Right lung (tissue), 5 donors: ENCODE results near the gene BHMT. TPM values are rescaled to one million over a fixed set of nuclear protein-coding genes. Genes with fewer than 3 reads are reported as not detected.
"Not testable (repeated sequence)": the region's sequence is repeated elsewhere in the genome, so short reads cannot be mapped to it uniquely, and the experiment has no call there.

Experiments used
- DNase-seq, 2 donors: peaks; one replicate each; pipeline ENCODE4 v3.0.0-alpha.2; 2013
- polyA plus RNA-seq, 5 donors: library from polyadenylated mRNA; unstranded; fragments of 120-200 nt; gene quantifications; one replicate each; pipeline versions ENCODE4 v1.2.1 to v1.2.3, GENCODE V29; 2013; ENCODE audit warnings: inconsistent platforms in 1 of 5, low replicate concordance in 1 of 5; ENCODE audit not compliant: insufficient read length in 5 of 5, insufficient read depth in 1 of 5

BHMT gene
- polyA plus RNA-seq, 5 donors, result 0.26 to 1.3 (median 0.33) TPM

DNA sequence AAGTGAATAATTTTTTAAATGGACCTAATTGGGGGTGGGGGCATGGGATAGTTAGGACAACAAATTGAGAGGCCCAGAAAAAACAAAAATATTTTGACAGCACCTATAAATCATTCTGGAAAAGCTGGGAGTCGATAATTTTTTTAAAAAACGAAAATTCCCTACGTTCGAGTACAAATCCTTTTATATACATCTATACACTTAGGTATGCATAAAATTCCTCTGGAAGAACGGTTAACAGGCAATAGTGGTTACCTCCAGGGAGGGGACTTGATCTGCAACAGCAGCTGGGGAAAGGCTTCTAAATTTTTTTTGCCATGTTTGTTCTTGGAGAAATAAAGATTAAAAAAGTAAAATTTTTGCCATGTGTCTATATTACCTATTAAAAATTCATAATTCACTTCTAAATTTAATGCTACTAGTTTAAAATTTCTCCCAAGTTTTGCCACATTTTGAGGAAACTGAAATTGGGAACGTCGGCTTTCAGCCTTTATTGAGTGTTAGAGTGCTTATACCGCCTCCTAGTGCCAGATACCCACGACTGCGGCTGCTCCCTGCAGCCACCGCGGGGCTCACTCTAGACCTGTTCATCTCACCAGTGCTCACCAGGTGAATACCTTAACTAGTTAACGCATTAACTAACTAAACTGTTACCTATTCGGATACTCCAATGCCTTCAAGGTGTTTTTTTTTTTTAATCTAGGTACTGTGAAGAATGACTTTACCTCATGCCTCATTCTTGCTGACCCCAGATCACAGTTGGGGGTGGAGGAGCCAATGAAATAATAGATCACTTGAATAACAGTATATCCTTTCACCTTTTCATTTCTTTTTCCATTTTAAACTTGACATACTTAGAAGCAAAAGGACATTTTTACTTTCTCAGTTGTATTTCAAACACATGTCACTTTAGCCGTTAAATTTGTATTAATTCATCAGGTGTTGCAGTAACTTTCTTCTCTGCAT, 1.8 kb upstream of the BHMT start:
- DNase-seq, result no peak

DNA sequence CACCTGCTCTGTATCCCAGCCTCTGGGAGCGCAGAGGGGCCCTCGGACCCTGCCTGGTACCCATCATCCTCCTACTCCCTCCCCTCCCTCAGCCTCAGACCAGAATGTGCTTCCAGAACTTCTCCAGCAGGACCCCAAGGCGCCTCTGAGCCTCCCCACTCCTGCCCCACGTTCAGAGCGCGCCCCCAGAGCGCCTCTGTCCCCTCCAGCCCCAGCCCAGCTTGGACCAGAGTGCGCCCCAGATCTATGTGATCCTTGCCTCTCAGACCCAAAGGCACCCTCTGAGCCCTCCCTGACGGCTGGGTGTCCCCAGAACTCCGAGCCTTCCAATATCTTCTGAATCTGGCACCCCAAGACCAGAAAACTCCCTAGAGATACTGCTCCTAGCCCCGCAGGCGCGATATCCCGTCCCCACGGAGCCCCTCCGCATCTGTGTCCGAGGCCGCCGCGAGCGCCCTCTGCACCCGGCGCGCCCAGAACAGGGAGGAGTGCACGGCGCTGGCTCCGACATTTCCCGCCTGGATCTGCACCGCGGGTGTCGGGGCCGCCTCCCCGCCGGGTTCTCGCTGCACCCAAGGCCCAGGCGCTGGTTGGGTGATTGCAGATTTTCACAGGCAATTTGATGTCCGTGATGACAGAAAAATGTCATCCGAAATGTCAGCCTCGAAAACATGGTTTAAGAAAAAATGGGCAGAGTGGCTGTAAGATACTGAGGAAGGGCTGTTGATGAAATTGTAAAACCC, 522 bp downstream of the BHMT start:
- DNase-seq, result no peak

DNA sequence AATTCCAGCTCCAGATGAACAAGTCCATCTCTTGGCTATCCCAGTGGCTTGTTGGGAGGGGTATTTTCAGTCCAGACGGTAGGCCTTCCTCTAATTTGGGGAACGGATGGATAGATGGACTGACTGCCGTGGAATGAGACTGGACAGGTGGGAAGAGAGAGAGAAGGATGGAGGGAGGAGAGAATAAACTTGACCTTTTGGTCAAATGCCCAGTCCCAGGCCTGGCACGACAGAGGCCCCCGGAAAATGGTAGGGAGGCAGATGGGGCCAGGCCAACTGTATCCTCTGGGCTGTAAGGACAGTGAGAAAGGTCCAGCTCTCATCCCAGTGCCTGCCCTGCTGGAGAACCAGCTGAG, 1.1 kb downstream of the BHMT start:
- no peak for DNase-seq

DNA sequence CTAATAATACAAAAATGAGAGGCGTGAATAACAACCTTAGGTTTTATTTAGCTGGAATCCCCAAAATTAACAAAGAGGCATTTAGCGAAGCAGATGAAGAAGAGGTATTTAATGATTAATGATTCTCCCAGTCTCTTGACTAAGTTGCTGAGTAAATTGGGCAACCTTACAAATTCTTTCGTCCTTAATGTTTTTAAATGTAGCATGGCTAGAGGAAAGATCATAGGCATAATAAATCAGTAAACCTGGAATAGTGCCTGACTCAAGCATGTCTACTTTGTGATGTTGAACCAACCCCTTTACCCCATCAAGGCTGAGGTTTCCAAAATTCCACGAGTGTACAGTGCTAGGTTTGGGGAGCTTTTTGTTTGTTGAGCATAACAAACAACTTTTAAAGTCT, 7.9 kb downstream of the BHMT start:
- DNase-seq, result no peak

DNA sequence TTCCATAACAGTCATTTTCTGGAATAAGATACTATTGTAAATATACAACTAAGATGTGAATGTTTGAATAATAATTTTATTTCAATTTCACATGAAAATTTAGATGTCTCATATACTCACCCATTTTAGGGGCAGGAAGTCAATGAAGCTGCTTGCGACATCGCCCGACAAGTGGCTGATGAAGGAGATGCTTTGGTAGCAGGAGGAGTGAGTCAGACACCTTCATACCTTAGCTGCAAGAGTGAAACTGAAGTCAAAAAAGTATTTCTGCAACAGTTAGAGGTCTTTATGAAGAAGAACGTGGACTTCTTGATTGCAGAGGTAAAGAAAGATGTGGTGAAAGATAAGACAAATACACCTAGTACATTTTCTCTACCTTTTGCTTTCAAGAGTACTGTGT, 8.6 kb downstream of the BHMT start:
- DNase-seq, result no peak

DNA sequence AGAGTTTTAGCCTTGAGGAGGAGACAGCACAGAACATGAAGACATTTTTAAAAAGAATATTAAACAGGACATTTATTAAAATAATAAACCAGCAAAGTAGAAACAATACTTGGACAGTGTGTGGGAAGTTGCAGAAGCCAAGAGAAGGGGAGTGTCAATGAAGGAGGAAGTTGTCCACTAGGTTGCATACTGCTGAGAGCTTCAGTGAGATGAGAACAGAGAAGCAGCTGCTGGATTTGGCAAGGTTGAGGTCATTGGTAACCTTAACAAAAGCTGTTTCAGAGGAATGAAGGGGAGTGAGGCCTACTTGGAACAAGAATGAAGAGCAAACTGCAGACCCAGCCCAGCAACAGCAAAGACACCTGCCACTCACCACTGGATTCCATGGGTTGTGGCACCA, 11.4 kb downstream of the BHMT start:
- DNase-seq, result no peak

DNA sequence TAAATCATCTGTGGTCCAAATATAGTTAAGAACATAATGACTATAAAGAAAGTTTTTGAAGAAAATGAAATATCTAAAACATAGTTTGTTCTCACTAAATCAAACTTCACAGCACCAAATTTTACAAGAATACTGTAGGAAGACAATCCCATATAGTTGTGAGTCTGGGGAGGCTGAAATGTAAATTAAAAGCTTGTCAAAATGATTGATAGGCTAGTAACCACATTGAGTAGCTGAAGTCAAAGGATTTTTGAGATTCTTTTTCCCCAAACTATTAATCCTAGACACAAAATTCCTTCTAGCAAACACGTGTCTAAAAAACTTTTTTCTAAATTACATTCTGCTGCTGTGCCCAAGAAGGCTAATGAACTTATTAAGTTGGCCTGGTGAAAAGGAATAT, 13.0 kb downstream of the BHMT start:
- DNase-seq, result no peak

DNA sequence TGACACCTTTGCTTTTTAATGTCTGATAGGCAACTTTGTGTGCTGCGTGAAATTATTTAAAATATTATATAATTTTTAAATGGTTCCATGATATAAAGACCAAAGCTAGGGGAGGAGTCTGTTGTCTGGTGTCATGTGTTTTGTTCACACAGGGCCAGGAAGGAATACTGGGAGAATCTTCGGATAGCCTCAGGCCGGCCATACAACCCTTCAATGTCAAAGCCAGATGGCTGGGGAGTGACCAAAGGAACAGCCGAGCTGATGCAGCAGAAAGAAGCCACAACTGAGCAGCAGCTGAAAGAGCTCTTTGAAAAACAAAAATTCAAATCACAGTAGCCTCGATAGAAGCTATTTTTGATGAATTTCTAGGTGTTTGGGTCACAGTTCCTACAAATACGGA, 19.2 kb downstream of the BHMT start:
- no peak for DNase-seq

DNA sequence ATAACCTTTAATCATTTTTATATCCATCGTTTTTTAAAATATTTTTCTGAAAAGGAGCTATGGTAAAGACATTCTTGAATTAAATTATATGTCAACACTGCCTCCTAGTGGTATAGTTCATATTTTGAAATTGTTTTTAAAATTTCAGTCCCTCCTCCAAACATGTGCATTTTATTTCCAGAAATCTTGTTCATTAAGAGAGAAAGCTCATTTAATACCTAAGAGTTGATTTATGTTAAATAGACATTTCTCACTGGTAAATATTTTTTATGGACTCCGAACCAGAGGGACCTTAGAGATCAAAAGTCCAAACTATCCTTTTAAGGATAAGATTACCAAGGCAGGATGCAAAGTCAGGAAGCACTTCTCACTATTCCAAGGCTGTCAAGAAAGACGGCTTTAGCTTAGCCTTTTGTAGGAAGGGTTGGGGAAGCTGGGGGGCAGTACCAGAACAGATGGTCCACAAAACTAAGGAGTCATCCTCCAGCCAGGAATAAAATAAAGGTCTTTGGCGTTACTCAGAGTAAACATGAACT, 21.6 kb downstream of the BHMT start:
- peak; percentile 23 to 35 for DNase-seq

DNA sequence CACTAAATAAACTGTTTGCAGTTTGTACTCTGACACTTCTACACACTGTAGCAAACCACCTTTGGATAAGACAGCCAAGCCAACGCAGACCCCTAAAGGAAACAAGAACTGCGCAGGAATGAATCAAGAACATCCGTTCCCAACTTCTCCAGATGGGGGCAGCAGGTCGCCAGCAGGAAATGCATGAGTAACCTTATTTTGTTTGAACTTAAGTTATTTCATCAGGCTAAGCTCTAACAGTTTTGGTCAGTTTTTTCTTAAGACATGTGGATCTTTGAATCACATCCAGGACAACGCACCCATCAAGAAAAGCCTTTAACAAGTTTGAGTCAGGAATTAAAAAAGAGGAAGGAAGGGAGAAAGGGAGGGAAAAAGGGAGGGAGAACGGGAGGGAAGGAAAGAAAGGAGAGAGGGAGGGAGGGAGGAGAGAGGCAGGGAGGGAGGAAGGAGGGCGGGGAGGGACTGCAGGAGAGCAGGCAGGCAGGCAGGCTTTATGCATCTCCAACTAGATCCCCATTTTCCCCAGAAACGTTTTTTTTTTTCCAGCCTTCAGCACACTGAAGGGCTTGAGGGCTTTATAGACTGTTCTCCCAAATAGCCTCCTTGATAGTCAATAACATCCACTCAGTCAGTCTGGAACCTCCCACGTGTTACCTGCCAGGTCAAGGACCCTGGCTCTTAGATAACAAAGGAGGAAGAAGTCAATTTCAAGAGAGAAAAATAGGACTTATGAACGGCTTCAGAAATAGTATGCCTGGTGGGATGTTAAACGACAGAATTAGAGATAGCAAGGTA, 22.2 kb downstream of the BHMT start:
- DNase-seq, result peak; percentile 60 to 72

DNA sequence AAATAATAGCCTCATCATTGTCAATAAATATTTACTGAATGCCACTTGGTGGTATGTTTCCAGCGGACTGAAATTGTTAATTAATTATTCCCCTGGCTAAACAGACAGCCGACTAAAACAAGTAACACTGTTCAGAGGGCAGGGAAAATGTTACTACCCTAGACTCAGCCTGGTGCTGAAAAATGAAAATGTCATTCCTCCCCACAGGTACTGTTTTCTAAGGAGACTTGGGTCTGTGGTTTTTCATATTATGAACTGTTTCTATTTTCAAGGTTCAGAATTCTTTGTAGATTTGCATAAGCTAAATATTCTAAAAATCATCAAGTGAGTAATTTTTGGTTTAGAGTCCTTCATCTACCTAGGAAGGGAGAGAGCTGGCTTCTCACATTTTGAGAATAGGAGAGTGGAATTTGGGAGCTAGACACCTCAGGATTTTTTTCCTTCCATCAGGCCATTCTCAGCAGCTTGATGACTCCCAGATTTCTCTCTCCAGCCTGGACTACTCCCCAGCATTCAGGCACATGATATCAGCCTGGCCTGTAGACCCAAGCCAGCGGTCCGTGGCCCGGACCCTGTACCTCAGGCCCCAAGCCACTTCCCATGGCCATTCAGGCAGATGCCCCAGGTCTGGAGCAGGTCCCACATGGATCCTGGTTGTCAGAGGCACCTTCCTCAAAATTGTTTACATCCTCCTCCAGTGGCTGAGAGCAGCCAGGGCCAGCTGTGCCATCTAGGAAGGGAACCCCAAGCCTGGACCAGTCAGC, 24.4 kb downstream of the BHMT start:
- DNase-seq, result no peak

DNA sequence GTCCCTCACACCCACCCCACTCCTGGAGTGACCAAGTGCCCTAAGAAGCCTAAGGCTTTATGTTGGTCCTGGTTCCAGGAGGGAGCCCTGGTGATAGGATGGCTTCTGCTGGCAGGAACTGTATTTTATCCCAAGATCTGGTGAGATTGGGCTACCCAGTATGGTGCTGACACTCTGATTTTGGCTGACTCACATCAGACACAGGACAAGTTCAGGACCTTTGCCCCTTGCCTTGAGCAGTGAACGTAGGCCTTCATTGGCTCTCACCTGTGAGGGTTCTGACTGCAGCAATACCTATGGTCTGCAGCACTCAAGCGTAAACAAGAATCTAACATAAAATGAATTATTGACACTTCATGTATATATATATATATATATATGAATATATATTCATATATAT, 25.0 kb downstream of the BHMT start:
- no peak for DNase-seq

DNA sequence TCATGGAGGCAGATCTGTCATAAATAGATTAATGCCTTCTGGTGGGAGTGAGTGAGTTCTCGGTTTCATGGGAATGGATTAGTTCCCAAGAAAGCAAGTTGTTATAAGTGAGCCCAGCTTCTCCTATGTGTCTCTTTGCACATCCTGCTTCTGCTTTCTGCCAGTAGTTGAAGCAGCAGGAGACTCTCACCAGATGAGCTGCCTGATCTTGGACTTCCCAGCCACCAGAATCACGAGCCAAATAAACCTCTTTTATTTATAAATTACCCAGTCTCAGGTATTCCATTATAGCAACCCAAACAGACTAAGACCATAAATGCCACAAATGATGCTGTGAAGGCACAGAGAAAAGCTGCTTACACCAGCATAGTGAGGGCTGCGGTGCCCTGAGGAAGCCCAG, 28.9 kb downstream of the BHMT start:
- DNase-seq, result no peak

DNA sequence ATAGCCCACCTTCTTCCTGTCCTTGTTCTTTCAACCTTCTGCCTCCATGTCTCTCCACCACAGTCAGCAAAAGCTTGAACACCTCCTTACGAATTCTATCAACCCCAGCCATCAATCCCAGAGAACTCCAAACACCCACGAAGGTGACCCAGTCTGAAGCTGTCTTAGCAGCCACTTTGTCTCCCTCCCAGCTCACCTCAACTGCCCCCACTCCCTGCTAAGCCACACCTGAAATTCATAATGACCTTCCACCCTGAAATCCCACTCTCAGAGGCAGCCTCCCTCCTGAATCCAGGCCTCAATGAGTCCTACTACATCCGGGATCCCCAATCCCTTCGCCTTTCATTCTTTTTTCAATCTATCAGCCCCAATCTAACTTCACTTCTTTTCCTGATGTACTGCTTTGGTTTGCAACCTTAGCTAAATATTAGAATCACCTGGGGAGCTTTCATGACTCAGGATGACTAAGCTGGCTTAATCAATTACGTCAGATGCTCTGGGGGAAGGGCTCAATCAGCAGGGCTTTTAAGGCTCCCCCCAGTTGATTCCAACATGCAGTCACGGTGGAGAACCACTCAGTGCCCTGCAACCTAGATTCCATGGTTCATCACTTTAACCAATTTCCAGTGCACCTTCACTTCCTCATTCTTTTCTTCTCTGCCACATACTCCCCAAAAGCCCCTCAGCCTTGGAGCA, 32.2 kb downstream of the BHMT start:
- DNase-seq, result no peak

DNA sequence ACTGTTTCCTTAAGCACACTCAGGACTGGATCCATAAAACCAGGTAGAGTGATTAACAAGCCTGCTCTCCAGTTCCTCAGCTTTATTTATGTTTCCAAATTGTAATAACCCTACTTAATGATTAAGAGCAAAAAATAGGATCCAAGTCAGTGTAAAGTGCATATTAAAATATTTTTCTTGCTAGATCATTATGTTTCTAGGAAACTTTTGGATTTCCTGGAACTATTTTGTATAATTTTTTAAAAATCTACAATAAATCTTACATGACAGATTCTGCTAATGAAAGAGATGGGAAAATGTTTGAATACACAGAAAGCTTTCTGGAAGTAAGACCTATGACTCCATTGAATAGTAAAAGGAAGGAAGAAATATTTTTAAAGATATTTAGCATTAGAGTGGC, 35.5 kb downstream of the BHMT start:
- no peak for DNase-seq

DNA sequence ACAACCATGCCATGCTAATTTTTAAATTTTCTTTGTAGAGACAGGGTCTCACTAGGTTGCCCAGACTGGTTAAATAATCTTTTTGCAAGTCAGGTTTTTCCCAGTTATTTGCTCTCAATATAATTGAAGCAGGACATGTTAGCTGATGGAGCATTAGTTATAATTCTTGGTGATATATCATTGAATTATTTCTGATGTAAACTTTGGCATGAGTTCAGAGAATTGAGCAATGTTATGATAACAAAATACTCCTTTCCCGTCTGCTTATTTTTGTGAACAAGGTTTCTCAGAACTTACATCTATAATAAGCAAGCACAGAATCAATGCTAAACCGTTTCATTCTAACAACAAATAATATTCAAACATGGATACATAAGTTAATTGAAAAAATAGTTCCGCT, 37.8 kb downstream of the BHMT start:
- no peak for DNase-seq

DNA sequence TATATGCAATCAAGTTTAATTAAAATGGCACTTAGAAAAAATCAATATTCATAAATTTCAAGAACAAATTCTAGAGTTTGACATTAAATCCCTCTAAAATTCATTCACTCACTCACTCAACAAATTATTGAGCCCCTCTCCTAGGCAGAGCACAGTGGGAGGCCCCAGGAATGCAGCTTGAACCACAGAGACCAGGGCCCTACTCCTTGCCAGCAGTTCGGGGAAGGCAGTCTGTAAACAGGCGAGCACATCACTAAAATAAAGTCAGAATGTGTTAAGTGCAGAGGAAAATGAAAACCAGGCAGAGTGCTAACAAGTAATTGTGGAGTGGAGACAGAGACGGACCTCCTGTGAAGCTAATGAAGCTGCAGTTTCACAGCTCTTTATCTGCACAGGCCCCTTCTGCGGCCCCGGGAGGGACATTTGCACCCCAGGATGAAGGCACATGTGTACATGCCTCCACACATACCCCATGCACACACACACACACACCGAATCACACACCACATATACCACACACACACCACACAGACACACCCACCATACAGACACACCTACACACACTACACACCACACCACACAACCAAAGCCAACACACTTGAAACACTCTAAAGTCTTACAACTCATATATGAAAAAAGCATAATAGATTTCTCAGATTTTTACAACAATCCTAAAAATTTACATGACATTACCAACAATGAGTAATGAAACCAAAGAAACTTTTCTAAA, 40.5 kb downstream of the BHMT start:
- no peak for DNase-seq

DNA sequence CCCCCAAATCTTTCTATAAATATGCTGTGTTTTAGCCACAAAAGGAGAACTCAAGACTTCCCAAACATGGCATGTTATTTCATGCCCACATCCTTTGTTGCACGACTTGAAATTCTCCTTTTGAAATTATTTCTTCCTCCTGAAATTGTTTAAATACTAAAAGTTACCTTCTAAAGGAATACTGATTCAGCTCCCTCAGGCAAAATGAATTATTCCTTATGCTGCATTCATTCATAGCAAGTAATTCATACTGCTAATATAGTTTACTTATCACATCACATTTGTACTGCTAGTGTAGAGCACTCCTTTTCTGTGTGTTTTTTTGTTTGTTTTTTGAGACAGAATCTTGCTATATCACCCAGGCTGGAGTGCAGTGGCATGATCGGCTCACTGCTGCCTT, 45.7 kb downstream of the BHMT start:
- DNase-seq, result no peak

DNA sequence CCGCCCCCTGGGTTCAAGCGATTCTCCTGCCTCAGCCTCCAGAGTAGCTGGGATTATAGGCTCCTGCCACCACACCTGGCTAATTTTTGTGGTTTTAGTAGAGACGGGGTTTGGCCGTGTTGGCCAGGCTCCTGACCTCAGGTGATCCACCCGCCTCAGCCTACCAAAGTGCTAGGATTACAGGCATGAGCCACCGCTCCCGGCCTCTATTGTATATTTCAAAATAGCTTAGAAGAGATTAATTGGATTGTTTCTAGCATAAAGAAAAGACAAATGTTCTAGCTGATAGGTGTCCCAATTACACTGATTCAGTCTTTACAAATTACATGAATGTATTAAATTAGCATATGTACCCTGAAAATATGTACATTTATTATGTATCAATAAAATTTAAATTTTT, 50.0 kb downstream of the BHMT start:
- DNase-seq, result not testable (repeated sequence)

DNA sequence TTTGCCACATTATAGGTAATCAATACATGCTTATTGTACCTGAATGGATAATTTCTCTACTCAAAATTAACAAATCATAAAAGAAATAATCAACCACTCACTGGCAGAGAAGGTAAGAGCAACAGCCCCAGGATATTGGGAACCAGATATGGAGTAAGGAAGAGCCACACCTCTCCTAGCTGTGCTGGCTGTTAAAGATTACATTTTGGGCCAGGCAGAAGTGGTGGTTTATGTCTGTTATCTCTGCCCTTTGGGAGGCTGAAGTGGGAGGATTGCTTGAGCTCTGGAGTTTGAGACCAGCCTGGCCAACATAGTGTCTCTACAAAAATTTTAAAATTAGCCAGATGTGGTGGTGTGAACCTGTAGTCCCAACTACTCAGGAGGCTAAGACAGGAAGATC, 56.4 kb downstream of the BHMT start:
- no peak for DNase-seq
